GM10847 (cell line): ENCODE data around the gene SLC22A15.

ENCODE experiments used
- POLR2A ChIP-seq: IDR thresholded peaks from 2 replicates; pipeline ENCODE4 v1.6.1; 2011; ENCODE audit not compliant: insufficient read length; ENCODE audit errors: extremely low read depth

The SLC22A15 gene

DNA sequence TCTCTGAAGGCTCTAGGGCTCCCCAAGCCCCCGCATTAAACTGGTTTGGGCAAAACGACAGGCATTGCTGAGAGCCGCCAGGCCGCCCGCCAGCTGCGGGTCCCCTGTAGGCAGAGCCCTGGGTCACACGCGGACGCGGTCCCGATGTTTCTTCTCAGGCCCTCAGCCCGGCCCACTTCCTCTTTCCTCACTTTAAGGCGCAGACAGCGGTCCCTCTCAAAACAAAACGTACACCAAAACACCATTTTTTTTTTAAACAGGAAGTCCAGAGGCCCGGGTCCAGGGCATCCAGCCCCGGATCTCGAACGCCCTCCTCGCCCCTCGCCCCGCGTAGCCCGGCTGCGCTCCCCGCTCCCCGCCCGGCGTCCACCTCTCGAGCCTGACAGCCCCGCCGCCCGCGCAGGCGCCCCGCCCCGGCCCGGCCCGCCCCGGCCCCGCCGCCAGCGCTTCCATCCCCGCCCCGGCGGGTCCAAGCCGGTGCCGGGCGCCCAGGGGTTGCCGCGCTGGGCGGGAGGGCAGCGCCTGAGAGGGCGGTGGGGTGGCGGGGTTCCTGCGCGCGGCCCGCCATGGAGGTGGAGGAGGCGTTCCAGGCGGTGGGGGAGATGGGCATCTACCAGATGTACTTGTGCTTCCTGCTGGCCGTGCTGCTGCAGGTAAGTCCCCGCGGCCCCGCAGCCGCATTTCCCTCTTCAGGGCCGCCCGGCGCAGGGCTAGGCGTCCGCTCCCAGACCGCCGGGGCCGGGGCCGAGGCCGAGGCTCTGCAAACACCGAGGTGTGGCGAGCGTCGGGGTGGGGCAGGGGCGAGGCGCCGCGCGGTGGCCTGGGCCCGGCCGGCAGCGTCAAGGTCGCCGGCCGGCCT, at the start of gene SLC22A15:
TSS of gene SLC22A15 (plus strand) at position 452 of the 859 bp plus-strand sequence. CDS start at position 567, 115 bp downstream.
- TF ChIP-seq POLR2A = no peak

DNA sequence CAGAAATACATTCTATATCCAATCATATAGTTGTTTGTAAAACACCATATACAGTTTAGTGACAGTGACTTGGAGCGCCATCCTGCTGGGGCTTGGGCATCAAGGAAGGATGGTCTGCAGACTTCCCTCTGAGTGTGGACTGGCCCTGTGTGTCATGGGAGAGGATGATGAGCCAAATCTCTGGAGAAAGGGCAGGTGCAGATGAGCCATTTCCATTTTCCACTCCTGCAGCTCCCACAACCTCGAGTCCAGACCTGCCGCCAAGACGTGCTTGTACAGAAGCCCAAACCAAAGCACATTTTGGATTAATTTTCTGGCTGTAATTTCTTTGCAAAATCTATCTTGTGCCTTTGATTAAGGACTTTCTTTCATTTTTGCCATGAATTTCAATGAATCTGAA, 48.3 kb upstream of the SLC22A15 start:
- no peak for TF ChIP-seq POLR2A

DNA sequence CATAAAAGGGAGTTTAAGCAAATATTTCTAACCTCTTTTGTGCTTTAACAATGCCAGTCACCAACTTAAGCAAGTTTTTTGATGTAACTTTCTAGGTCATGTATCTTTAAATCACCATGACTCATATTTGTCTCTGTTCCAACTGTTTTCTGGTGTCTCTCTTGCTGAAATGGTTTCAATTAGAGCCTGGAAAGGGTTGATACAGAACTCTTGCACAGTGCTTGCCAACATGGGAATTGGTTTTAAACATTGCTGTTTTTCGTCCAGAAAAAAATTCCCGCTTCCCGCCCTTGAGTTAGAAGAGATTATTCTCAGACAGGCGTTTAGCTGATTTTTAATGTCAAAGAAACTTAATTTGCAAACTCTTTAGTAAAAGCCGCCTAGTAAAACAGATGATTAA, 46.4 kb upstream of the SLC22A15 start:
- no peak for TF ChIP-seq POLR2A

DNA sequence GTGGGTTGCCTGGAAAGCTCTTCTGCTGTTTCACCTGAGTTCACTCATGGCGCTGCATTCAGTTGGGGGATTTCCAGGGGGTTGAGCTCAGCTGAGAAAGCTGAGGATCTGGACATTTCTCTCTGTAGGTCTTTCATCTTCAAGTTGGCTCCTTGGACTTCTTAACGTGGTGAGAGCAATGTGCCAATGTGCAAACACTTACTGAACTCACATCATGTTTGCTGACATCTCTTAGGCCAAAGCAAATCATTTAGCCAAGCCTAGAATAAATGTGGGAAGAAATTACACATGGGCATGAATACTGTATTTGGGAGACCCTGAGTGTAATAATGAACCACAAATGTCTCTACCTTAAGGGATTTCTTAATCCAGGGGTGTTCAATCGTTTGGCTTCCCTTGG, 42.7 kb upstream of the SLC22A15 start:
- no peak for TF ChIP-seq POLR2A

DNA sequence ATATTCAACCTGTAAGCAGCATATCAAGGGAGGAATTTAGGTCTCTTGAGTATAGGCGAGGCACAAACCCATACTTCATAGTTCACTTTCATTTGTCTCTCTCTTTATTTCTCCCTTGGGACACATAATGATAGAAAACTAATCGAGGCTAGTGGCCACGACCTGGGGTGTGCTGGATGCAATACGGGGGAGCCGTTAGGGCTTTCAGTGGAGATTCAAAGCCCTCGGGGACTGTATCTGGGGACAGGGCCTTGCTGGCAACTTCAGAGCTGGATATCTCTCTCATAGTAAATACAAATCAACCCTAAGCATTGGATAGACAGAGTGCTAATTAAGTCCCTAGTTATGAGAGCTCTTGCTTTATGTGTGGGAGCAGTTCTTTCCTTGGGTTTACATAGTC, 36.9 kb upstream of the SLC22A15 start:
- TF ChIP-seq POLR2A = no peak

DNA sequence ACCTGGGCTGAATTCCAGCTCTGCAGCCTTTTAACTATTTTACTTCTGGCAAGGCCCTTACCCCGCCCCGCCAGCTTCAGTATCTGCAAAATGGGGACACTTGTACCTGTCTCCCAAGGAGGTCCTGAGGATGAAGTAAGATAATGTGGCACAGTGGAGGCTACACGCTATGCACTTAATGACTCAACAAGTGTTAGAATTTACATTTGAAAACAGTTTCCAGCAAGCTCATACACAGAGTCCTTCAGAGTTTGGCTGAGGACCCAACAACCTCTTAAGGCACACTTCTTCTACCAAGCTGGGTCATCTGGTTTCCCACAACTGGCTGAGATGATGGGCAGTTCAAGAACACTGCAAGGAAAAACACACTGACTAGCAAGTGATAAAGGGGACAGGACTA, 30.2 kb upstream of the SLC22A15 start:
- TF ChIP-seq POLR2A = no peak

DNA sequence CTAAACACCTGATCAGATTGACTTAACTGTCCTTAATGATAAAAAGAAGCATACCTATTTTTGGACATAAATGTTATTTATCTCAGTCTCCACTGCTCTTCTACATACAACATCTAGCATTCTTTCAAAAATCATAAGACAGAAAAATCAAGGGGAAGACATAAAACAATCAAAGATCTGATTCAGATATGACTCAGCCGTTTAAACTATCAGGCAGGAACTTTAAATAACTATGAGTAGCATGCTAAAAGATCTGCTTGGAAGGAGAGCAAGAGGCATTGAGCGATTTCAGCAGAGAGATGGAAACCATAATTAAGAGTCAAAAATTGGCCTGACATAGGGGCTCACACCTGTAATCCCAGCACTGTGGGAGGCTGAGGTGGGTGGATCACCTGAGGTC, 27.2 kb upstream of the SLC22A15 start:
- TF ChIP-seq POLR2A = no peak

DNA sequence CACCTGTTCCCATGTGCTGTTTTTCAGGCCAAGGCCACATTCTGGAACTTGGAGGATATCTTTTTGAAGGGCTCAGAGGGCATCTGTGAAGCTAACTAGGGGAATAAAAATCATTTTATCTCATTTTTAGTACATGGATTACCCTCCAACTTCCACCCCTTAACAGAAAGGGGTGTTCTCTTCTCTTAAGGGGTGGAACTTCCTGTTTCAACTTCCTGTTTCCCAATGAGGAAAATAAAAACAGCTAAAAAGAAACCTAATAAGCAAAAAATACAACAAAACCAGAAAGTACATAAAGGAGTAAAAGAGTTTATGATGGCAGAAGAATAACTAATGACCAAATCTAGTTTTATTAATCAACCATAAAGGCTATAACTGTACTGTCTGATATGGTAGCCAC, 24.8 kb upstream of the SLC22A15 start:
- no peak for TF ChIP-seq POLR2A

DNA sequence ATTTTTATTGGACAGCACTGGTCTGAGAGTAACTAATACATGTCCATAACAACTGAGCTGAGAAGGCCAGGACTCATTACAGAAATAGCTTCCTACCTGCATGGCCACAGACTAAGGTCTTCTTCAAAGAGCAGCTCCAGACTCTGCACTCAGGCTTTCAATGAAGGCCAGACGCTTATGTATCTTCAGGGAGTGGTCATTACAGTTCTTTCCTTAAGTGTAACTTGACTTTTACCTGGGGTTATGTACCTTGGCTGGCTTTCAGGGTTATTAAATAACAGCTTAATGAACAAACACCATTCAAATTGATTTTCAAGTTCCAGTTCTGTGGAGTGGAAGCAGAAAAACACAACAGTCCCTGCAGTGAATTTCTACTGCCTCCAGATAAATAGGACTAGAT, 23.8 kb upstream of the SLC22A15 start:
- TF ChIP-seq POLR2A = no peak

DNA sequence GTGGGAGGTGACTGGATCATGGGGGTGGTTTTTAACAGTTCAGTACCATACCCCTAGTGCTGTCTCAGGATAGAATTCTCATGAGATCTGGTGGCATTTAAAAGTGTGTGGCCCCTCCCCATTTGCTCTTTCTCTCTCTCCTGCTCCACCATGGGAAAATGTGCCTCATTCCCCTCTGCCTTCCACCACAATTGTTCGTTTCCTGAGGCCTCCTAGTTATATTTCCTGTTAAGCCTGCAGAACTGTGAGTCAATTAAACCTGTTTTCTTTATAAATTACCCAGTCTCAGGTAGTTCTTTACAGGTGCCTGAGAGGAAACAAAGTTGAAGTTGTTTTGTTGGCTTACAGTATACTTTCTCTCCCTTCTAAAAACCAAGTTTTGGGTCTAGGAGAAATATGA, 23.1 kb upstream of the SLC22A15 start:
- no peak for TF ChIP-seq POLR2A

DNA sequence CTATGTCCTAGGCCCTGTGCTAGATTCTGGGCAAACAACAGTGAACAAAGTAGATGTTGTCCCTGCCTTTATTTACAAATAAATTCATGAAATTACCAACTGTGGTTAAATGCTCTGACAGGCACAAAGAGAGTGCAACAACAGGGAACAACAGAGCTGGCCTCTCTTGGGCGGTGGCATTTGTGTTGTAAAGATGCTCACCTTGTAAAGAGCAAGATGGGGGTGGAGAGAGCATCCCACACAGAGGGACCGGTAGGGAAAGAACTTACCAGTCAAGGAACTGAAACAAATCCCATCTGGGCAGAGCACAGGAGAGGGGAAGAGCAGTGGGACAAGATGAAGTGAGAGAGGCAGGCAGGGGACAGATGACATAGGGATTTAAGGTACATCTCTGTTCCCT, 21.6 kb upstream of the SLC22A15 start:
- TF ChIP-seq POLR2A = no peak

DNA sequence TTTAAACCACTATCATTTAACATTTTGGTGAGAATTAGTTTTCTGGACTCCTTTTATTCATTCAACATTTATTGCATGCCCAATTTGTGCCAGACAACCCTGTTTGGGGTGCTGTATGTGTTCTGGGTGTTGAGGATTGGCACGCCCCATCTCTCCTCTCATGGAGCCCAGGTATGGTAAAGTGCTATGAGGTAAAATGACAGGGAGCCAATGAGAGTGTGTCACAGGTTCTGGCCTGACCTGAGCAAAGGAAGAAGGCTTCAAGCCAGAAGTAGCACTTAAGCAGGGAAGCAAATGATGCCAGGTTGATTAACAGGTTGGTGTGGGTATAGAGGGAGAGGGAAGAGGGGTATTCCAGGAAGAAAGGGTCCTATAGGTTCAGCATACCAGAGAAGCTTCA, 21.1 kb upstream of the SLC22A15 start:
- no peak for TF ChIP-seq POLR2A

DNA sequence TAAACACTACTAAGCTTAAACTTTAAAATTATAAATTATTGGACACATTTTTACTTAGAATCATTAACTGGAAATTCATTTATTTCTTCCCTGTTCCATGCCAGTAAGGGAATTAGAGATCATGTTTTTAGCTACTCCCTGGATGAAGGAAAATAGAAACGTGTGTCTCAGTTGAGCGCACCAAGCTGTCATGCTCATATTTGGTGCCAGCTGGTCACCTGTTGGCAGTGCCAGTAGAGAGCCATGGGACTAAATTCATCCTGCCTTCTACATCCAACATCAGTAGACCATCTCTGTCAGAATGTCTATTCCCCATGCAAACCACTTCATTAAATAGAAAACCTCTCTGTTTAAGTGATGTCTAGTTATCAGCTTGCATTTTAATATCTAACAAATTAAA, 17.4 kb upstream of the SLC22A15 start:
- TF ChIP-seq POLR2A = no peak

DNA sequence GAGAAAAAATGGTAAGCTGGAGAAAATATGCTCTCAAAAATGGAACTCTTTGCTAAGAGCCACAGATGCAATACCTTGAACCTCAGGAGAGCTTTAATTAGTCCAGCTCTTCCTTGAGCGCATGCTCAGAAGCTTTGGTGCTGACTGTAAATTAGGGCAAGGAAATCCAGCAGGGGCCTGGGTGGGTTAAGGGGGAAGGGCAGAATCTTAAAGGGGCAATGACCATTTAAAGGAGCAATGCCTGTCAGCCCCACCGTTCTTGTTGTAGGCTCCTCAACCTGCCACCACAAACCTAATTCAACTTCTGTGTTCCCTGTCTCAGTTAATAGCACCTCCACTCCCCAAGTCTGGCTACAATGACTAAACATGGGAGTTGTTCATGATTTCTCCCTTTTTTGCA, 6.8 kb upstream of the SLC22A15 start:
- no peak for TF ChIP-seq POLR2A

DNA sequence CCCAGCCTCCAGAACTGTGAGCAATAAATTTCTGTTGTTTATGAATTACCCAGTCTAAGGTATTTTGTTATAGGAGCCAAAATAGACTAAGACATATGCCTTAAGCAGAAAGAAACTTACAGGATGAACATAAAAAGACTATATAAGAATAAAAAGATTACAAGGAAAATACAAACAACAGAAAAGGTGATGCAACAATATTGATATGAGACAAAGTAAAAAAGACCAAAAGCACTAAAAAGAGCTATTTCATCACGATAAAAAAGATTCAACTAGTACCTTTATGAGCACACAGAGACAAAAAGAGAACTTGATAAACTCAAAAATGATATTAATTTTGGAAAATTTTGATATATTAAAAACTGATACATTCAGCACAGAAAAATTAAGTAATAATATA, 3.2 kb upstream of the SLC22A15 start:
- TF ChIP-seq POLR2A = no peak

DNA sequence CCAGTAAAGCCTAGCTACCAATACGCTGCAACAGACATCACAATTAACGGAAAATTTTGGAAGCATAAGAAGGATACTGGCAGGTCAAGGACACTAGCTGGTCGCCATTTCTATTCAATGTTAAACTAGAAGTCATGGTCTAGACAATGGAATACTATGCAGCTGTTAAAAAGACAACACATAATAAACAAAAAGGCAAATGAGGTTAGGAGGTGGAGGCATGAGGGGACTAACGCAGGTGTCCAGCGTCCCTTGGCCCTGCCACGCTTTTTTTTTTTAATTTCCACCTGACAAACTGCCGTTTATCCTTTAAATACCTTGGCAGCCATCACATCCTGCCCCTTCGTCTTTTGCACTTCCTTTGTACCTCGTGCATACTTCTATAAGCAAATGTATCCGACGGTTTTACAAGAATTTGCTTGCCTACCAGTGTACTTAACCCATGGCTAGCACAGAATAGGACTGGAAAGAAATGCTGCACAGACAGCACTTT, 698 bp upstream of the SLC22A15 start:
- no peak for TF ChIP-seq POLR2A

DNA sequence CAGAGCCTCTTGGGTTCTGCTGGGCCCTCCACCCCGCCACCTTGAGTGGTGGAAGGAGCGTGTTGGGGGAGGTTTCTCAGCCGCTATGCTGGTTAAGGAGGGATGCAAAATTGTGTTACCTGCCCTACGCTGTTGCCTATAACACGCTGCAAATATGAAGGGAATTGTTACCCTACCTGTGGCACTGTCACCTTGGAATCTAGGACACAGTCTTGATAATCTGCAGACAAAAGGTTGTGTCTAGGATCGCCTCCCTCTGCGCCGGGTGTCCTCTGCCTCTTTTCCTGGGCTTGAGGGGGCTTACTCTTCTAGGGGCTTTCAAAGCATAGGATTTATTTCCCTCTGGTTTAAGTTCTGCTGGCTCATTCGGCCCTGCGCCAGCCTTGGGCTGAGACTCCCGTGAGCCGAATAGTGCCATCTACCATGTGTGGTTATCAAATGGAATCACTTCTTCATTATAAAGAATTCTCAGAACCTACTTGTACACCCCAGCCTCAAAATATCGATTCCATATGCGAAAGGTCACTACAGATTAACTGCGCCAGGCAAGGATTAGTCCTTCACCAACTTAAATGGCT, 697 bp downstream of the SLC22A15 start:
- no peak for TF ChIP-seq POLR2A

DNA sequence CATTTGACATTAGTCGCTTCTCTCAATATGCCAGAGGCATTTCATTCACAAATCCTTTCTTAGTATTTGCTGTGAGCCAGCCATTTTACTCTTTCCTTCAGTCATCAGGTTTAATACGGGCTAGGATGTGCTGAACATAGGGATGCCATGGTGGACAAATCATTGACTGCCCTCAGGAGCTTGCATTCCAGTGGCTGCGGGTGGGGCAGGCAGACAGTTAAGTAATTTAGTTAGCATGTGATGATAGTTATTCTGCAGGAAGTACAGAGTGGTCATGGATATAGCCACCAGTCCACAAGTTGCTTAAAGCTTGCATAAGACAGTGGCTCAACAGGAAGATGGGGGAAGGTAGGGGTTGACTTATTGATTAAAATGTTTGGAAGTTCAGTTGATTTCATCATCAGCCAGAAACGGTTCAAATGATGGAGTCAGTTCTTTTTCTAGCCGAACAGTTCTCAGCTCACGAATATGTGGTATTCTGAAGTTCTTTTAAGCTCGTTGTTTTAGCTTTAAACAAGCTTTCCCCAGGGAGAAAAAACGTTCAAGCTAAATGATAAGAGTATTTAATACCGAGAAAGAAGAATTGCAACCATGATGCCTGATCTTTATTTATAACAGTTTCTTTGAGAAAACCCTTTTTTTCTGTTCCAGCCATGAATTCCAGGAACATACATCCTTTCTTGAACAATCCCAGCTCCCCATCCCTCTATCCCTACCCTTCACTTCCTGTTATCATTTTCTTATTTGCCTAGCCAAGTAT, 1.4 kb downstream of the SLC22A15 start:
- no peak for TF ChIP-seq POLR2A
